ENCODE results near the gene MEN1.

Gene MEN1

DNA sequence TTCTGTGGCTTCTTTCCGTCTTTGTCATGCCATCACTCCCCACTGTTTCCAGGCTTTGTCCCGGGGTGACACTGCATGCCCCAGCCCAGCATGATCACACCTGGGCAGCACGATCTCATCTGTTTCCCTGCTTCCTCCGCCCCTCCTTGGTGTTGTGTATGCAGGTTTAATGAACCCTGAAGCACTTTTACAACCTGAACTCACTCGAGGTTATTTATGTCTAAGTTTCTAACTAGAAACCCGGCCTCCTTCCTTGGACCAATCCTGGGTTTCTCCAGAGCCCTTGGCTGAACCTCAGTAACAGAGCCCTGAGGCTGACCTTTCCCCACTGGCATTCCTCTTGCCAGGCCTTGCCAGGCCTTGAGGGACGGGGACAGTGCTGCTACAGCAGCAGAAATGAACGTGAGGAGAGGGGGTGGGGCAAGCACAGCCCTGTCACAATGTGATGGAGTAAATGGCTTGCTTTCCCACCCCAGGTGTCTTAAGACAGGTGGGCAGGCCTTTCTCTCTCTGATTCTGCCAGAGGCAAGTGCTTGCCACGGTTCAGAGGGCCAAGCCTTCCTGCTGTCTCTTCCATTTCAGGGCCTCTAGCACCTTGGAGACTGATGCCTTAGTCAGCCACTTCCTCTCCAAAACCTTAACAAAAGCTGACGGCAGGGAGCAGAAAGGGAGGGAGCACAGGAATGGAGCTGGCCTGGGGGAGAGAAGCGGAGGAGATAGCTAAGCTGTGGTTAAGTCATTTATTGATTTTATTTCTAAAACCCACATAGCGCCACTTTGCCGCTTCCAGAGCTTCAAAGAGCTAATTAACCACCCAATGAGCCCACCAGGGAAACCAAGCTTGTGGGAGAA, 47.5 kb downstream of the MEN1 start:
- DNase-seq (ENCODE audit: low spot score), result no peak

- no peak for DNase-seq (ENCODE audit: low spot score)
These were observed 48.1 kb downstream of the MEN1 start for GRCh38 chr11:64762277-64762673.

DNA sequence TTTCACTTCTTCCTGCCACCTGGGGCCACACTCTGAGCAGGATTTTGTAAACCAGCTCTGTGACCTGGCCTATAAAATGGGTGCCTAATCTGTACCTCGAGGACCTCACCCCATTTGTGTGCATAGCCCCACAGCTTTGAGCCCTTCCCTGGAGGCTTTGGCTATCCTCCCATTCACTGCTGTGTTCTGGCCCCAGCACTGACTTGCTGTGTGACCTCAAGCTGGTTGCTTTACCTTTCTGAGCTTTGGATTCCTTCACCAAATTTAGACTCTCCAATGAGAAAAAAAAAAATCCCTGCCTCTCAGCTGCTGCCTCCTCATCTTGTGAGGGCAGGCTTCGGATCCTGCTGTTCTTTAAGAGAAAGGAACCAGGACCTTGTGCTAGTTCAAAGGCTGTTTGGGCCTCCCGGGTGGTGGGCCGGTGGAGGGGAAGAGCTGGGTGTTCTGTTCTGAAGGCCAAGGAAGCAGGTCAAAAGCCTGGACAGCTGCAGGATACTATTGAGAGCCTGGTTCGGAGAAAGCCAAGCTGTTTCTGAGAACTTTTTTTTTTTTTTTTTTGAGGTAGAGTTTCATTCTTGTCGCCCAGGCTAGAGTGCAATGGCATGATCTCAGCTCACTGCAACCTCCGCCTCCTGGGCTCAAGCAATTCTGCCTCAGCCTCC, 49.5 kb downstream of the MEN1 start:
- no peak for DNase-seq (ENCODE audit: low spot score)

- DNase-seq (ENCODE audit: low spot score), result no peak
These were observed 50.3 kb downstream of the MEN1 start, which contains the start of gene PYGM for GRCh38 chr11:64759722-64760719. Gene PYGM (minus strand): TSS chr11:64759974. CDS start chr11:64759898, 76 bp downstream.

DNA sequence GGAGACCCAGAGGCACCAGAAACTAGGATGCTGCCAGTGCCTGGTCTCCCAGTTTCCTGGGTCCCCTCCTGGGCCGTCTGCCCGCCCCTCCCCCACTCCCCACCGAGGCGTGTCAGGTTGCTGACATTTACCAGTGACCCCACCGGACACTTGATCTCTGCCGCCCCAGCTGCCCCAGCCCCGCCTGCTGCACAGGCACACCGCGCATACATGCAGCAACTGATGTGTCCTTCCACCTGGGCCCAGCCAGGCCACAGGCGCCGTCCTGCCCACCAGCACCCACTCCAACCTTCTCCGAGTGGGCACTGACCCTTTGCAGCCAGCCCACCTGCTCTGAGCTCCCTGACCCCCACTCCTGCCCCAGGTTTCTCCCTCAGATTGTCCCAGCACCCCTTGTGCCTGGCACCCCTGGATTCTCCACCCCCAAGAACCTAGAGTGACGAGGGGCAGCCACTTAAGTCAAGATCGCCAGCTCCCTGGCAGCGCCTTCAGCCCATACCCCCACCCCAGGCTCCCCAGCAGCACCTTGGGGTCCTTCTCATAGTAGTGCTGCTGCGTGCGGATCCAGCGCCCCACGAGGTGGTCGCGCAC, 51.1 kb downstream of the MEN1 start:
- no peak for DNase-seq (ENCODE audit: low spot score)

DNA sequence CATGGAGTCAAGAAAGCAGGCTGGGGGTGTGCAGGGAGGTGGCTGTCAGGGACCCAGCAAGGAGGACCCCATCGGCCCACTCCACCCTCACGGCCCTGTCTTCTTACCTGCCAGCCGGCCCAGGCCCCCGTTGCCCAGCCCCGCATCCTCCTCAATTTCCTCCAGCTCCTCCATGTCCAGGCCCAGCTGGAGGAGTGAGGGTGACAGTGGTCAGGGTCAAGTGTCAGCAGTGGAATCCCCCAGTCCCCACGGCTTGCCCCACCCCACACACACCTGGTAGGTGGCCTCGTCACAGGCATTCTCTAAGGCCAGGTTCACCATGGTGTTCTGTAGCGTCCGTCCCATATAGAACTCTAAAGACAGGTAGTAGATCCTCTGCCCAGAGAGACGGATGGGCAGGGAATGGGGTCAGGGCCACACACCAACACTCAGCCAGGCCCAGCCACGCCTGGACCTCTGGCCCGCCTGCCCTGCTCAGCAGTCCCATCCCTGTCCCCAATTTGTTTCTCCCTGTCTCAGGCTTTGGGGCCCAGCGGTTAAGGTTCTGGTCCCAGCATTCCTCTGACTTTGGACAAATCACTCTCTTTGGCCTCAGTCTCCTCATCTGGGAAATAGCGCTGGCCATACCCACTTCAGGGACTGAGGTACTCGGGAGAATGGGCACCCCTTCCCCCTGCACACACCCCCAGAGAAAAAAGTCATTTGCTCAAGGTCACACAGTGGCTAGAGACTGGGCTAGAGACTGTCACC, 51.8 kb downstream of the MEN1 start:
- DNase-seq (ENCODE audit: low spot score), result no peak

- no peak for DNase-seq (ENCODE audit: low spot score)
These were observed 52.6 kb downstream of the MEN1 start for GRCh38 chr11:64757549-64758329.

DNA sequence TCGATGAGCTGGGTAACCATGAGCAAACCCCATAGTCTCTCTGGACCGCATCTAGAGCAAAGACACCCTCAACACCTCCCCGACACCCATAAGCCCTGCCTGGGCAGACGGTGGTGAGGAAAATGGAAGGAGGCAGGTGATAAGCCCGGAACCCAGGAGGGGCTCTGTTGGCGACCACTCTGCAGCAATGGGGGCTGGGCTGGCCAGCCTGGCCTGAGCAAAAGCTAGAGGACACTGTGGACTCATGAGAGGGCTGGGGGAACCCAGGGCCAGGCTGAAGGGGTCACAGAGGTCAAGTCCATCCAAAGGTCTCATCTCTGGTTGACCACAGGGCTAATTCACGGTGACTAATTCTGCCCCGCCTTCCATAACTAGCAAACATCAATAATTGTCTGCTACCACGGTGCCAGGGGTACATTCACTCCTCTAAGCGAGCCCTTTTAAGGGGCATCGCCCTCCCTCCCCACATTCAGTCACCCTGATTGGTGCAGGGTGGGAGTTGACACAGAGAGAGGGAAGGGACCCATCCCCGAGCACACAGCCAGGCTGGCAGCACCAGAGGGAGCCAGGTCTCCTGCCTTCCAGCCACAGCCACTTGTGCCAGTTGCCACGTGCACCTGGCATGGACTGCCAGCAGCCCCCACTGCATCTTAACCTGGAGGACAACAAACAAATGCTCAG, 54.5 kb downstream of the MEN1 start:
- no peak for DNase-seq (ENCODE audit: low spot score)

DNA sequence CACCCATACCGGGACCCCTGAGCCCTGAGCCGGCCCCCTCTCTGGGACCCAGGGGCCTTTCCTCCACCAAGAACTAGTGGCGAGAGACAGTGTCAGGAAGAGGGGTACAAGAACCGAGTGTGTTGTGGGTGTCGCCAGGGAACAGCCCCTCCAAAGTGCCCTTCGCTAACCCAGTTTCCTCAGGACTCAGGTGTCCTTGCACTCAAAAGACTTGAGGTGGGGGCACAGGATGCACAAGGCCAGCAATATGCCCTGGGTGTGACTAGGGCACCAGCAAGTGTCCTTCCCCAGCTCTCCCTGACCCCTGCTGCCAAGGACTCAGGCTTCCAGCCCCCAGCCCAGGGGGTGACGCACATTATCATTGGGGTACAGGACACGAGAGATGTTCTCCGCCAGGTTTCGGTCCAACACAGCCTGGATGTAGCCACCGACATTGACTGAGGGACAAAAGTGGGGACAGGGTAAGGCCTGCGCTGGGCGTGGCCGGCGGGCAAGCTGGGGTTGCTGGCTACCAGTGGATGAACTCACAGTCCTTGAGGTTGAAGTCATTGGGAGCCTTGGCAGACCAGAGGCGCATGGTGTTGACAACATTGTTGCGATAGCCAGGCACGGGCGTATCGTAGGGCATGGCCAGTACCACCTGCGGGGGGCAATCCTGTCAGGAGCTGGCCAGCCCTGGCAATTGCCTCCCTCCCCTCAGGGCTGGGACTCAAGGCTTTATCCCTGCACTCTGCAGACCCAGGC, 55.3 kb downstream of the MEN1 start:
- no peak for DNase-seq (ENCODE audit: low spot score)

DNA sequence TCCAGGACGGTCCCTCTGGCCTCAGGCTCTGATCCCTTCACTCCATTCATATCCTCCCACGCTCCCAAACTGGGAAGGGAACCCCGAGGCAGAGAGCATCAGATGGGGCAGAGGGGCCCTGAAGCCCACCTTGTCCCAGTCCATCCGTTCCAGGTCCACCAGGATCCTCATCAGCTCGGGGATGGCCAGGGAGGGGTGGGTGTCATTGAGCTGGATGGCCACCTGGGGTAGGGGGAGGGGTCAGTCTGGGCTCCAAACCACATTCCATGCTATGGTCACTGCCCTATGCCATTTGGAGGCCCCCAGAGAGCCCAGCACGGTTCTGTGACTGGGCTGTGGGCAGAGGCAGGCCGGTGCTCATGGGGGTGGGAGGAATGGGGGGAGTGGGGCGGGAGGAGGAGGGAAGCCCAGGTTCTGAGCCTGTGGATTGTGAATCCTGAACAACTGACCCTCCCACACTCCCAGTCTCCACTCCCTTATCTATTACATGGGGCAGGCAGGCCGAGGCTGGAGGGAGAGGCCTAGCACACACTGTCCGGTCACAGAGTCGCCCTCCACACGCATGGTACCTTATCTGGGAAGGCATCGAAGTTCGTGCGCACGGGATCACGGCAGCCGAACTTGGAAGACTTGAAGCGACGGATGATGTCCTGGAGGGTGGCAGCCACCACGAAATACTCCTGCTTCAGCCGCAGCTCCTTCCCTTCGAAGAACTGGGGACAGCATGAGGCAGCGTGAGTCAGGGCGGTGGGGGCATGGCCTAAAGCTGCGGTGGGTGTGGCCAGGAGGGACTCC, 56.0 kb downstream of the MEN1 start:
- no peak for DNase-seq (ENCODE audit: low spot score)
